ENCODE data around the gene SLC8A2. TPM values are rescaled to one million over a fixed set of nuclear protein-coding genes. Genes with fewer than 3 reads are reported as not detected.
A peak's percentile ranks its signal among the peaks of the same experiment; 100 is the strongest.

The SLC8A2 gene
- total RNA-seq, 1 experiment from 2014 or later: 11.3 TPM

DNA sequence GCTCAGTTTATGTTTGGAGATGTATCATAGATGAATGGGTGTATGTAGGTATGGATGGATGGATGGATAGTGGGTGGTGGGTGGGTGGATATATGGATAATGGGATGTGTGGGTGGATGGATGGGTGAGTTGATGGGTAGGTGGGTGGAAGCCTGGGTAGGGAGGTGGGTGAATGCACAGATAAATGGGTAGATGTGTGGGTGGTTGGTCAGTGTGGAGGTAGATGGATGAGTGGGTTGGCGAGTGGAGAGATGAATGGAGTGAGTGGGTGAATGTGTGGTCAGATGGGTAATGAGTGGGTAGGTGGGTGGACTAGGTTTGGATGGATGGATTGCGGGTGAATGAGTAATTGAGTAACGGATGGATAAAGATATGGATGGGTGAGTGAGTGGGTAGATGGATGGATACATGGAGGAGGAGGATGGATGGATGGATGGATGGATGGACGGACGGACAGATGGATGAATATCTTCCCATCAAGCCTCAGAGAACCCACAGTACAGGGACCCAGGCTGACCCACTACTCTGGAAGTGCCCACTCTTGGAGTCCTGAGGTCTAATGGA is 65.8 kb downstream of the SLC8A2 start:
- H3K9ac ChIP-seq (ENCODE audit: extremely low read depth, insufficient read length, low read length): no peak overlapping the region
- 100% methylated on average over 3 of the region's 5 CpGs for WGBS (ENCODE audit: extremely low coverage, insufficient read length, low lambda C conversion rate)
- no peak overlapping the region for H2AK5ac ChIP-seq (ENCODE audit: insufficient read length, low read length)
- Mint-ChIP-seq H3K9me3 (no peaks in the 10 kb centered on the region; a peak in 2 of 5 replicates), H3K36me3 (ENCODE audit: insufficient read depth in 1 of 3, low read depth in 3 of 3) (peaks cover 5 to 17% (median 7%) of the 10 kb centered on the region in 3 experiments; a peak in 6 of 7 replicates), H3K27me3 (ENCODE audit: low read depth) (peaks cover 5% of the 10 kb centered on the region), H3K4me1 (peaks cover 6 to 12% of the 10 kb centered on the region in 2 experiments), H3K27ac (no peak overlapping the region), H3K4me3 (peak overlapping the region in 1 of 2 experiments; percentile 81; a peak in 4 of 5 replicates)
- H2BK20ac ChIP-seq (ENCODE audit: low read depth, low read length, poor library complexity, severe bottlenecking): no peak overlapping the region
- H4K91ac ChIP-seq (ENCODE audit: insufficient read length, low read depth, low read length): no peak overlapping the region
- H3K56ac ChIP-seq (ENCODE audit: insufficient read length, low read depth, low read length): no peak overlapping the region
- TF ChIP-seq, protein P1, sequence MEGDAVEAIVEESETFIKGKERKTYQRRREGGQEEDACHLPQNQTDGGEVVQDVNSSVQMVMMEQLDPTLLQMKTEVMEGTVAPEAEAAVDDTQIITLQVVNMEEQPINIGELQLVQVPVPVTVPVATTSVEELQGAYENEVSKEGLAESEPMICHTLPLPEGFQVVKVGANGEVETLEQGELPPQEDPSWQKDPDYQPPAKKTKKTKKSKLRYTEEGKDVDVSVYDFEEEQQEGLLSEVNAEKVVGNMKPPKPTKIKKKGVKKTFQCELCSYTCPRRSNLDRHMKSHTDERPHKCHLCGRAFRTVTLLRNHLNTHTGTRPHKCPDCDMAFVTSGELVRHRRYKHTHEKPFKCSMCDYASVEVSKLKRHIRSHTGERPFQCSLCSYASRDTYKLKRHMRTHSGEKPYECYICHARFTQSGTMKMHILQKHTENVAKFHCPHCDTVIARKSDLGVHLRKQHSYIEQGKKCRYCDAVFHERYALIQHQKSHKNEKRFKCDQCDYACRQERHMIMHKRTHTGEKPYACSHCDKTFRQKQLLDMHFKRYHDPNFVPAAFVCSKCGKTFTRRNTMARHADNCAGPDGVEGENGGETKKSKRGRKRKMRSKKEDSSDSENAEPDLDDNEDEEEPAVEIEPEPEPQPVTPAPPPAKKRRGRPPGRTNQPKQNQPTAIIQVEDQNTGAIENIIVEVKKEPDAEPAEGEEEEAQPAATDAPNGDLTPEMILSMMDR (conservative IDR thresholded peaks at IDR 0.05): no peak
- no peak overlapping the region for H2AFZ ChIP-seq (ENCODE audit: low read length)
- no peak overlapping the region for H3K14ac ChIP-seq (ENCODE audit: insufficient read depth, low read length)
- H3K79me2 ChIP-seq (ENCODE audit: insufficient read depth, low read length): no peaks in the 10 kb centered on the region
- H3K27ac ChIP-seq (ENCODE audit: insufficient read length, low read depth, low read length): no peak overlapping the region
- H3K23ac ChIP-seq (ENCODE audit: insufficient read length, low read depth, low read length): no peak overlapping the region
- no peak overlapping the region for H2BK15ac ChIP-seq (ENCODE audit: low read depth, low read length)
- H3K79me1 ChIP-seq (ENCODE audit: insufficient read depth, low read depth, low read length, poor library complexity, severe bottlenecking): no peaks in the 10 kb centered on the region
- DNase-seq: no peak
- no peak overlapping the region for H4K8ac ChIP-seq (replicated peaks; ENCODE audit: insufficient read length, low read depth, low read length)
- no peaks in the 10 kb centered on the region for H4K20me1 ChIP-seq (ENCODE audit: control insufficient read depth, insufficient read depth, insufficient read length)
- no peak overlapping the region for H3T11ph ChIP-seq (ENCODE audit: low read length)
- no peak overlapping the region for H2BK5ac ChIP-seq (ENCODE audit: insufficient read length, low read length)
- H3K23me2 ChIP-seq (ENCODE audit: insufficient read length, low read depth, low read length, poor library complexity, severe bottlenecking): peaks cover 4% of the 10 kb centered on the region
- H2BK12ac ChIP-seq (ENCODE audit: insufficient read length, low read depth, low read length): no peak overlapping the region
- H3K27me3 ChIP-seq (ENCODE audit: insufficient read depth, low read length): no peaks in the 10 kb centered on the region
- no peak overlapping the region for H2BK120ac ChIP-seq (ENCODE audit: low read depth, low read length, poor library complexity, severe bottlenecking)
- no peak overlapping the region for H4K5ac ChIP-seq (ENCODE audit: insufficient read length, low read depth, low read length)
- H3K9me3 ChIP-seq (ENCODE audit: control insufficient read depth, low read depth, low read length): no peaks in the 10 kb centered on the region
- no peak overlapping the region for H3K18ac ChIP-seq (ENCODE audit: insufficient read length, low read depth, low read length)
- H3K4ac ChIP-seq (ENCODE audit: low read depth, low read length): no peak overlapping the region
- H3K4me2 ChIP-seq (ENCODE audit: insufficient read depth, insufficient read length, low read length): no peak overlapping the region
- no peaks in the 10 kb centered on the region; the same call in 1 of the 2 replicates for H3K4me1 ChIP-seq (ENCODE audit: insufficient read depth, low read length)

Data from H9 (cell line).